Measurements from ENCODE around the gene ZNF486. TPM values are rescaled to one million over a fixed set of nuclear protein-coding genes. Genes with fewer than 3 reads are reported as not detected.
"Not testable (repeated sequence)": the region's sequence is repeated elsewhere in the genome, so short reads cannot be mapped to it uniquely, and the experiment has no call there.

Gene ZNF486
- total RNA-seq, 1 donor from 2014 or later, result 4.3 TPM

GRCh38 chr19:20245309-20245708 lies 78.3 kb downstream of the ZNF486 start:
- intact Hi-C loops (cut with DNase I), result no loop called here
- H3K4me1 ChIP-seq, result peaks cover 4% of the 10 kb centered on the region
- no peak for ATAC-seq

DNA sequence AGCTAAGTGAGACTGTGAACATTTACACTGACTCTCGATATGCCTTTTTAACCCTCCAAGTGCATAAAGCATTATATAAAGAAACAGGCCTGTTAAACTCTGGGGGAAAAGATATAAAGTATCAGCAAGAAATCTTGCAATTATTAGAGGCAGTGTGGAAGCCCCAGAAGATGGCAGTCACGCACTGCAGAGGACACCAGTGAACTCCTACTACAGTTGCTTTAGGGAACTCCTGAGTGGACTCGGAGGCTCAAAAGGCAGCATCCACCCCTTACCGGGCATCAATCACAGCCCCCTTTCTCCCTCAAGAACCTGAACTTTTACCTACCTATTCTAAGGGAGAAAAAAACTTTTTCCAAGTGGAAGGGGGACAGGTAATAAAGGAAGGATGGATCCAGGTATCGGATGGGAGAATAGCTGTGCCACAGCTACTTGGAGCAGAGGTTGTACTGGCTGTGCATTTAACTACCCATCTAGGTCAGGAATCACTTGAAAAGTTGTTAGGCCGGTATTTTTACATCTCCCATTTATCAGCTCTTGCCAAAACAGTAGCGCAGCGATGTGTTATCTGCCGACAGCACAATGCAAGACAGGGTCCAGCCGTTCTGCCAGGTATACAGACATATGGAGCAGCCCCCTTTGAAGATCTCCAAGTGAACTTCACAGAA lies 80.1 kb downstream of the ZNF486 start:
- intact Hi-C loops (cut with DNase I), result no loop called here
- no peaks in the 10 kb centered on the region for H3K36me3 ChIP-seq
- ATAC-seq, result peak; percentile 88

More at GRCh38 chr19:20245309-20245708, 78.3 kb downstream of the ZNF486 start:
- Histone ChIP-seq H3K27me3 (no peaks in the 10 kb centered on the region), H3K4me3 (no peak overlapping the region), H3K9me3 (no peaks in the 10 kb centered on the region), H3K36me3 (no peaks in the 10 kb centered on the region), H3K27ac (no peak overlapping the region)
- TF ChIP-seq, protein P1, sequence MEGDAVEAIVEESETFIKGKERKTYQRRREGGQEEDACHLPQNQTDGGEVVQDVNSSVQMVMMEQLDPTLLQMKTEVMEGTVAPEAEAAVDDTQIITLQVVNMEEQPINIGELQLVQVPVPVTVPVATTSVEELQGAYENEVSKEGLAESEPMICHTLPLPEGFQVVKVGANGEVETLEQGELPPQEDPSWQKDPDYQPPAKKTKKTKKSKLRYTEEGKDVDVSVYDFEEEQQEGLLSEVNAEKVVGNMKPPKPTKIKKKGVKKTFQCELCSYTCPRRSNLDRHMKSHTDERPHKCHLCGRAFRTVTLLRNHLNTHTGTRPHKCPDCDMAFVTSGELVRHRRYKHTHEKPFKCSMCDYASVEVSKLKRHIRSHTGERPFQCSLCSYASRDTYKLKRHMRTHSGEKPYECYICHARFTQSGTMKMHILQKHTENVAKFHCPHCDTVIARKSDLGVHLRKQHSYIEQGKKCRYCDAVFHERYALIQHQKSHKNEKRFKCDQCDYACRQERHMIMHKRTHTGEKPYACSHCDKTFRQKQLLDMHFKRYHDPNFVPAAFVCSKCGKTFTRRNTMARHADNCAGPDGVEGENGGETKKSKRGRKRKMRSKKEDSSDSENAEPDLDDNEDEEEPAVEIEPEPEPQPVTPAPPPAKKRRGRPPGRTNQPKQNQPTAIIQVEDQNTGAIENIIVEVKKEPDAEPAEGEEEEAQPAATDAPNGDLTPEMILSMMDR (IDR thresholded peaks at IDR 0.05), result no peak
- DNase-seq, result no peak

GRCh38 chr19:20248258-20248657 lies 81.2 kb downstream of the ZNF486 start:
- intact Hi-C loops (cut with DNase I); H3K27ac ChIP-seq; H3K36me3 ChIP-seq; H3K4me1 ChIP-seq; H3K27me3 ChIP-seq; H3K4me3 ChIP-seq; DNase-seq; H3K9me3 ChIP-seq: not testable (repeated sequence)
- ATAC-seq, result peak; percentile 80

More for the DNA sequence above, 80.1 kb downstream of the ZNF486 start:
- Histone ChIP-seq H3K9me3 (no peaks in the 10 kb centered on the region), H3K27me3 (no peaks in the 10 kb centered on the region), H3K27ac (no peak overlapping the region), H3K4me3 (no peak overlapping the region), H3K4me1 (peaks cover 4% of the 10 kb centered on the region)
- DNase-seq, result peak; percentile 66
- TF ChIP-seq, protein P1 (IDR thresholded peaks at IDR 0.05), result peak; percentile 52

Other genes starting within 250 kb of the ZNF486 start
- gene ZNF682, start 127.7 kb upstream of the ZNF486 start, total RNA-seq, result 9.6 TPM
- gene ZNF90, start 89.2 kb upstream of the ZNF486 start, total RNA-seq, result 7.6 TPM

All from upper lobe of right lung (tissue), 1 donor.